Lung (tissue), 12 donors: ENCODE data around the gene DDX39A. TPM values are rescaled to one million over a fixed set of nuclear protein-coding genes. Genes with fewer than 3 reads are reported as not detected.
"Not testable (repeated sequence)": the region's sequence is repeated elsewhere in the genome, so short reads cannot be mapped to it uniquely, and the experiment has no call there.

ENCODE experiments used
- ATAC-seq: fragments of 200-7000 bp; cut with Tn5 transposase; one replicate; pipeline ENCODE4 v1.9.1; 2020; ENCODE audit warnings: moderate number of reproducible peaks; ENCODE audit not compliant: insufficient read depth, low FRiP score
- DNase-seq, 3 donors: peaks; one replicate each; pipeline ENCODE4 v3.0.0-alpha.2; 2013 to 2017
- H3K27ac ChIP-seq, 2 donors: one replicate each; pipeline ENCODE4 v1.5.1; 2013; ENCODE audit warnings: mild to moderate bottlenecking in 2 of 2, moderate library complexity in 2 of 2, control low read depth in 1 of 2, inconsistent platforms in 1 of 2, low read depth in 1 of 2, low read length in 1 of 2
- H3K27me3 ChIP-seq, 3 donors: one replicate each; pipeline ENCODE4 v1.5.1; 2013; ENCODE audit warnings: low read length in 2 of 3; ENCODE audit not compliant: control insufficient read depth in 3 of 3, insufficient read depth in 3 of 3
- H3K36me3 ChIP-seq, 4 donors: one replicate each; pipeline ENCODE4 v1.5.1; 2013; ENCODE audit warnings: low read length in 4 of 4, mild to moderate bottlenecking in 1 of 4, moderate library complexity in 1 of 4; ENCODE audit not compliant: control insufficient read depth in 4 of 4, insufficient read depth in 4 of 4
- H3K4me1 ChIP-seq, 5 donors: one replicate each; pipeline ENCODE4 v1.5.1; 2013; ENCODE audit warnings: low read length in 5 of 5, mild to moderate bottlenecking in 2 of 5, moderate library complexity in 1 of 5; ENCODE audit not compliant: control insufficient read depth in 5 of 5, insufficient read depth in 5 of 5
- H3K4me3 ChIP-seq: one replicate; pipeline ENCODE4 v1.5.1; 2013; ENCODE audit warnings: mild to moderate bottlenecking, control low read depth, moderate library complexity
- H3K9ac ChIP-seq, 2 donors: one replicate each; pipeline ENCODE4 v1.5.1; 2013; ENCODE audit warnings: low read length in 2 of 2, control low read depth in 1 of 2; ENCODE audit not compliant: insufficient read depth in 1 of 2
- H3K9me3 ChIP-seq, 4 donors: one replicate each; pipeline ENCODE4 v1.5.1; 2013; ENCODE audit warnings: low read length in 3 of 4, mild to moderate bottlenecking in 1 of 4, moderate library complexity in 1 of 4; ENCODE audit not compliant: control insufficient read depth in 4 of 4, insufficient read depth in 3 of 4
- CTCF ChIP-seq: IDR thresholded peaks from 2 replicates; pipeline ENCODE4 v1.5.1; 2012; ENCODE audit warnings: mild to moderate bottlenecking; ENCODE audit errors: control extremely low read depth, extremely low read depth
- WGBS, 2 donors: extraction: QIAGEN DNeasy Blood & Tissue Kit; methylation state at CpG; one replicate each; pipeline ENCODE4 v1.1.7; 2013; 5-methylcytosine and 5-hydroxymethylcytosine counted together
- polyA plus RNA-seq, 2 donors: library from polyadenylated mRNA; stranded (reverse); fragments of 200-250 nt; gene quantifications; one replicate each; pipeline ENCODE4 v1.2.1, GENCODE V29; 2013
- total RNA-seq, 2 donors: library from RNA; depleted of rRNA in 1 of 2; stranded (reverse); fragments of >200 nt in 1 of 2; gene quantifications; one replicate each; pipeline ENCODE4 v1.2.1, GENCODE V29; 2014 to 2021
- donor health status: control.
- donor health status: control.
- donor health status: Bipolar disorder and iron deficiency.
- donor health status: healthy.
- donor health status: DM: yes; HTN: yes; CAD: no.

Gene DDX39A
- total and polyA plus RNA-seq, 4 donors = 46.2 to 156 (median 97.7) TPM

- ATAC-seq (peak; percentile 83), DNase-seq (peak; percentile 91 to 96 (median 93))
- Histone ChIP-seq H3K36me3 (peaks cover 14 to 76% (median 27%) of the 10 kb centered on the region in 4 donors), H3K27ac (peak overlapping the region in 1 of 2 donors; percentile 37), H3K9ac (no peak overlapping the region), H3K4me1 (peaks cover 0 to 8% (median 0%) of the 10 kb centered on the region in 5 donors), H3K27me3 (no peaks in the 10 kb centered on the region), H3K9me3 (peaks cover 0 to 2% (median 0%) of the 10 kb centered on the region in 4 donors), H3K4me3 (no peak overlapping the region)
- 31 to 35% methylated on average over 50 to 61 of the region's 61 CpGs for WGBS, 2 donors
- TF ChIP-seq CTCF = peak; percentile 70
These were observed 13.1 kb downstream of the DDX39A start for GRCh38 chr19:14405758-14406644.

GRCh38 chr19:14405380-14405757, 13.8 kb downstream of the DDX39A start:
- H3K27me3 ChIP-seq = no peaks in the 10 kb centered on the region
- WGBS, 2 donors = 81 to 85% methylated on average over 6 of the region's 6 CpGs
- H3K27ac ChIP-seq = peak overlapping the region in 1 of 2 donors; percentile 37
- ATAC-seq (no peak), DNase-seq (peak in 2 of 3 donors; percentile 28 to 36)
- peaks cover 13 to 70% (median 25%) of the 10 kb centered on the region in 4 donors for H3K36me3 ChIP-seq
- H3K9ac ChIP-seq = no peak overlapping the region
- H3K4me1 ChIP-seq = peaks cover 0 to 5% (median 0%) of the 10 kb centered on the region in 5 donors
- H3K9me3 ChIP-seq = peaks cover 0 to 2% (median 0%) of the 10 kb centered on the region in 4 donors
- TF ChIP-seq CTCF = no peak
- no peak overlapping the region for H3K4me3 ChIP-seq

DNA sequence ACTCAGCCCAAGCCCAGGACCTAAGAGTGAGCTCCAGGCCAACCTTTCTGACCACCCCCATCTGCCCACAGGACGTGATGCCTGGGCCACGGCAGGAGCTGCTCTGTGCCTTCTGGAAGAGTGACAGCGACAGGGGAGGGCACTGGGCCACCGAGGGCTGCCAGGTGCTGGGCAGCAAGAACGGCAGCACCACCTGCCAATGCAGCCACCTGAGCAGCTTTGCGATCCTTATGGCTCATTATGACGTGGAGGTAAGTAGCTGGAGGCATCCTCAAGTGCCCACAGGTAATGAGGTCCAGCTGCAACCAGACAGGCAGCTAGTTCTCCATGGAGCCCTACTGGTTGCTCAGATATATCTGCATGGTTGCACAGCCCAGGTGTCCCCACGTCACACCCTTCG, 14.8 kb downstream of the DDX39A start:
- ATAC-seq (no peak), DNase-seq (no peak)
- H3K36me3 ChIP-seq = peaks cover 8 to 59% (median 15%) of the 10 kb centered on the region in 4 donors
- WGBS, 2 donors = 89 to 93% methylated on average over 9 of the region's 9 CpGs
- H3K9me3 ChIP-seq = peaks cover 0 to 2% (median 0%) of the 10 kb centered on the region in 4 donors
- H3K4me3 ChIP-seq = no peak overlapping the region
- H3K9ac ChIP-seq = no peak overlapping the region
- TF ChIP-seq CTCF = no peak
- H3K27ac ChIP-seq = no peak overlapping the region
- peaks cover 0 to 5% (median 0%) of the 10 kb centered on the region in 5 donors for H3K4me1 ChIP-seq
- no peaks in the 10 kb centered on the region for H3K27me3 ChIP-seq

GRCh38 chr19:14403145-14403930, 15.8 kb downstream of the DDX39A start:
- ATAC-seq, H3K27ac ChIP-seq: not testable (repeated sequence)

More at GRCh38 chr19:14403145-14403930, 15.8 kb downstream of the DDX39A start:
- H3K4me3 ChIP-seq, H3K4me1 ChIP-seq, H3K9ac ChIP-seq, H3K9me3 ChIP-seq, DNase-seq, H3K27me3 ChIP-seq: not testable (repeated sequence)
- H3K36me3 ChIP-seq = peaks cover 4 to 51% (median 13%) of the 10 kb centered on the region in 4 donors
- WGBS, 2 donors = 95 to 96% methylated on average over 15 of the region's 15 CpGs
